GM19328 (cell line): ENCODE measurements around the gene TSN.

Experiments
- ATAC-seq: cut with Tn5 transposase; IDR thresholded peaks from one replicate; pipeline ENCODE4 v1.9.1; 2021; ENCODE audit warnings: mild to moderate bottlenecking, moderate library complexity; ENCODE audit not compliant: unreplicated experiment

TSN gene

DNA sequence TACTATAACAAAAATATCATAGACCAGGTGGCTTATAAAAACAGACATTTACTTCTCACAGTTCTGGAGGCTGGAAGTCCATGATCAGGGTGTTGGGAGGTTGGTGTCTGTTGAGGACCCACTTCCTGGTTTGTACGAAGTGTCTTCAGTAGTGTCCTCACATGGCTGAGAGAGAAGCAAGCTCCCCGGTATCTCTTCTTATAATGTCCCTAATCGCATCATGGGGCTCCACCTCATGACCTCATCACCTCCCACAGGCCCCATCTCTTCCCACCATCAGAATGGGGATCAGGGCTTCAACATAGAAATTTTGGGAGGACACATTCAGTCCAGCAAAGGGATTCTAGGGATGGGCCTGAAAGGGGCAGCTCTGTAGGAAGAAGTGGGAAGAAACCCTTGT is 14.0 kb upstream of the TSN start:
- ATAC-seq: no peak

DNA sequence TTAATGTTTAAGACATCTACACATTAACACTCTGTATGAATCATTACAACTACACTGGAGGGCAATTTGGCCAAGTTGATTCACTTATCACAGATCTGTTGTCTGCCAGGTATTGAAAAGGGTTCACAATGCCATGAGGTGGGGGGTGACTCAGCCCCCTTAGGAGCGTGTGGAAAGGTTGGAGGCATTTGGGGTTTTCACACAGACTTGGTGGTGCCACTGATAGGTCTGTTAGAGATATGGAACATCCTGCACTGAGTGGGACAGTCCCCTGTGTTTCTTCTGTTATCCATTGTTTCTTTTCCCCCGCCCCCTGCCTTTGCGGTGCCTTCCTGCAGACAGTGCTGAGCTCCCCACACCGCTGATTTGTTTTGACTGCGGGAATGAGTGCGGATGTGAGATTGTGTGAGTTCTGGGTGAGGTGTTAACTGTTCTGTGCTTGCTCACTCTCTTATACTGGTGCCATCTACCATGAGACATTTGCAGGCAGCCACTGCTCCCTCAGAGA is 9.3 kb upstream of the TSN start:
- no peak for ATAC-seq

DNA sequence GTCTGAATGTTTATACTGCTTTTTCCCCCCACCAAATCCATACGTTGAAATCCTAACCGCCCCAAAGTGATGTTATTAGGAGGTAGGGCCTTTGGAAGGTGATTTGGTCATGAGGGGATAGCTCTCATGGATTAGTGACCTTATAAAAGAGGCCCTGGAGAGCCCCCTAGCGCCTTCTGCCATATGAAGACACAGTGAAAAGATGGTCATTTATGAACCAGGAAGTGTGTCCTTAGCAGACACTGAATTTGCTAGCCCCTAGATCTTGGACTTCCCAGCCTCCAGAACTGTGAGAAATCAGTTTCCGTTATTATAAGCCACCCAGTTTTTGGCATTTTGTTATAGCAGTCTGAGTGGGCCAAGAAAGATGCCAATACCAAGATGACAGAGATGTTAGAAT is 7.2 kb upstream of the TSN start:
- no peak for ATAC-seq

DNA sequence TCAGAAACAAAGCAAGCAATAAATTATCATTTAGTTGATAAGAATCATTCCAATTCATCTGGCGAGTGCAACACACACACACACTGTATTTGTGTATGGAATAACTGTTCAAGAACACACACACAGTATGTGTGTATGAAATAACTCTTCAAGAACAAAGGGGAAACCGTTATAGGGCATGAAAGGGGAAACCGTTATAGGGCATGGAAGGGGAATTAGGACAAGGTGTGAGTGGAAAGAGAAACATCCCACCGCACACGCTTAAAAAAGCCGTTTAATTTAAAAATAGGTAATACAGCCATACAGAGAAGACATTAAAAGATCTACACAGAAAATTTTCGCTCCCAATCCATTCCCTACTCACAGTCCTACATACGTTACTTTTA is 607 bp upstream of the TSN start:
- ATAC-seq: no peak

DNA sequence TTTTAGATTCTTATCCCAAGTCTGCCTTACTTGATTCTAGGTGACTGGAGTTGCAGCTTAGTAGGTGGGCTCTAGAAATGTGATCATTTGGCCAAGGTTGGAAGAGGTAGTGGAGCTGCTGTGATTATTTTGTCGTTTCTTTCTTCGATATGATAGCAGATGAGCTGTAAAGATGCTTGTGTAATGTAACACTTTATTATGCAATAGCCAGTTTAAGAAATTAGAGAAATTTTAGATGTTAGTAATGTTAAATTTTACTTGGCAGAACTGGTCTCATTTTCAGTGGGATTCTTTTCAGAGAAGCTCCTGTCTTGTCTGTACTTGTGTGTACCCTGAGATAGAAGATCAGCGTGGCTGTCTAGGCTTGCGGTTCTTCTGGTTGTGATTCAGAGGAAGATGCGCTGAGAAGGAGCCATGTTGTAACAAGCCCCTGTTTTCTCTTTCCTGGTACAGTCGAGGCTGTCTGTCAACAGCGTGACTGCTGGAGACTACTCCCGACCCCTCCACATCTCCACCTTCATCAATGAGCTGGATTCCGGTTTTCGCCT is 9.3 kb downstream of the TSN start:
- ATAC-seq: no peak

DNA sequence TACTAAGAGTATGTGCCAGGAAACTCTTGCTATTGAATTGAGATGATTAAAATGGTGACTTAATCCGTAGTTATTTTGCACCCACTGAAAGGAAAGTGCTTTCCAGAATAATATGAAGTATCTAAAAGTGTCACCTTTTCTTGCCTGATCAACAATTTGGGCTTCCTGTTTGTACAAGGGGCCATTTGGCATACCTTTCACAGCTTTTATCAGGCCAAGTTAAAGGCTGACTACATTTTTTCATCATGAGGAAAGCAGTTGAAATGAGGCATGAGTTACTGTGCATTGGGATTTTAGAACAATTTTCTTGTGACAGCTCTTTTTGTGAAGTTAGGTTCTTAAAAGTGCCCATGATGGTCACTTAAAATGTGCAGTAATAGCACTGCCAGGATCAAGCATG is 11.2 kb downstream of the TSN start:
- no peak for ATAC-seq

DNA sequence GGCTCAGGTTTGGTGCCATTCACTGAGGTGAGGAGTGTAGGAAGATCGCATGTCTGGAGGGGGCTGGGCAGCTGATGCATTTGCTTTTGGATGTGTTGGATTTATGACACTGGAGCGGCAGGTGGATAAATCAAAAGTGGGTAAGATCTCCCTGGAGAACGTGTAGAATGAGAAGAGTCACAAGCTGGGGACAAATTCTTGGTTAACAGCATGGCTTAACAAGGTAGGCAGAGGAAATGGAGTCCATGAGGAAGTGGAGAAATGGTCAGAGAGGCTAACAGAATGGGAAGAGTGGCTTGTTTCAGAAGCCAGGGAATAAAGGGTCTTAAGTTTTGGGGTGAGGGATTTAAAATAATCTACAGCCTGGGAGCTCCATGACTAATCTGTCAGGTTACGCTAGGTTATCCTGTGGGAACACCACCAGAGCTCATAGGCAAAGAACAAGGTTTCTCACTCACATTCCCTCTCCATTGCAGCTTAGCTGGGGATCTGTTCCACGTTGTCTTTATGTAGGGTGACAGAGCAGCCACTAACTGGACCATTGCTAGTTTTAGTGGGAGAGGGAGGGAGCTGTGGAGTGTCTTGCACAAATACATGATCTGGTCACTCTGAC is 12.8 kb downstream of the TSN start:
- ATAC-seq: no peak

DNA sequence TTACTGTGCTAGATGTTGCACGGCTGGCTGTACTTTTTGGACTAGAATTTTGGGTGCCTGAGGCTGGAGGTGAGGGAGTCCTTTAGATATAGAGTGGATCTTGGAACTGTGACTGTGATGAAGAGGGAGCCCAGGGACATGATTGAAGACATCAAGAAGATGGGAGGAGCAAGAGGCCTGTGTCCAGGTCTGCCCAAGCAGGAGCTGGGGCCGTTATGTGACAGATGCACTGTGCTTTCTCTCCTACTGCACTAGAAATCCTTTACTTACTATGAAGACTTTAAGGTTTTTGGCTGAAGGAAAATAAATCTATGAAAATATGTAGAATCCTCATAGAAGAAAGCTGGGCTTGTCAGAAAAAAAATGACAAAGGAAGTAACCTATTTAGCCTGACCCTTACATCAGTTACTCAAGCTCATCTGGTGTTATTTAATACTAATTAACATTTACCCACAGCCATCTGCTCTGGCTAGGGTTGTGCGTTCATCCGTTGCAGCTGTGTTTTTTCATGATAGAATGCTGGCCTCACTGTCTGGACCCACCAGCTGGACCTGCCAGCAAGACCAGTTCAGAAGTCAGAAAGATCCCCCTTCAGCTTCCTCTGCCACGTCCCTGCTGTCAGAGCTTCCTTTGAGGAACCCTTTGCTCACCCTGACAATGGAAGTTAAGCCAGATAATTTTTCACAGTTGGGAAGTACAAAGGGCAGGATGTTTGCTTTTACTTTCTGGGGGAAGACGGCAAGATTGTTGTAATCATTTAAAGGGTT is 16.7 kb downstream of the TSN start:
- no peak for ATAC-seq

DNA sequence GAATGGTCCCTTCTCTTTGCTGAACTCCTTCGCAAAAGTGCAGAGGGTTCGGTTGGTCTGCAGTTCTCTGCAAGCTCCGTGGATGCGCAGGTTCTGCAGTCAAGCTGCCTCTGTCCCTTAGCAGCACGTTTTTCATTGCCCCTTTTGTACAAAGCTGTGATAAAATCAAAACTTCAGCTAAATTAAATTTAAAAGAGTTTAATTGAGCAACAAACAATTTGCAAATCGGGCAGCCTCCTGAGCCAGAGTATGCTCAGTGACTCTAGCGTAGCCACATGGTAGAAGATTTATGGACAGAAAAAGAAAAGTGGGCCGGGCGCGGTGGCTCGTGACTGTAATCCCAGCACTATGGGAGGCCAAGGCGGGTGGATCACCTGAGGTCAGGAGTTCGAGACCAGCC is 18.8 kb downstream of the TSN start:
- no peak for ATAC-seq

DNA sequence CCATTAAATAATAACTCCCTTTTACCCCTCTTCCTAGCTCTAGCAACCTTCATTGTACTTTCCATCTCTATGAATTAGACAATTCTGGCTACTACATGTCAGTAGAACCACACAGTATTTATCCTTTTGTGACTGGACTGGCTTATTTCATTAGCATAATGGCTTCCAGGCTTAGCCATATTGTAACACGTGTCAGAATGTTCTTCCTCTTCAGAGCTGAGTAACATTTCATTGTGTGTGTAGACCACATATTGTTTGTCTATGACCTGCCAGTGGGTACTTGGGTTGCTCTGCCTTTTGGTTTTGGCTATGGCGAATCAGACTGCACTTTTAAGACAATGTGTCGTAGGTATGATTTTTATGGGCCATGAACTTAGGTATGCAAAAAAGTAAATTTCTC is 20.9 kb downstream of the TSN start:
- no peak for ATAC-seq

DNA sequence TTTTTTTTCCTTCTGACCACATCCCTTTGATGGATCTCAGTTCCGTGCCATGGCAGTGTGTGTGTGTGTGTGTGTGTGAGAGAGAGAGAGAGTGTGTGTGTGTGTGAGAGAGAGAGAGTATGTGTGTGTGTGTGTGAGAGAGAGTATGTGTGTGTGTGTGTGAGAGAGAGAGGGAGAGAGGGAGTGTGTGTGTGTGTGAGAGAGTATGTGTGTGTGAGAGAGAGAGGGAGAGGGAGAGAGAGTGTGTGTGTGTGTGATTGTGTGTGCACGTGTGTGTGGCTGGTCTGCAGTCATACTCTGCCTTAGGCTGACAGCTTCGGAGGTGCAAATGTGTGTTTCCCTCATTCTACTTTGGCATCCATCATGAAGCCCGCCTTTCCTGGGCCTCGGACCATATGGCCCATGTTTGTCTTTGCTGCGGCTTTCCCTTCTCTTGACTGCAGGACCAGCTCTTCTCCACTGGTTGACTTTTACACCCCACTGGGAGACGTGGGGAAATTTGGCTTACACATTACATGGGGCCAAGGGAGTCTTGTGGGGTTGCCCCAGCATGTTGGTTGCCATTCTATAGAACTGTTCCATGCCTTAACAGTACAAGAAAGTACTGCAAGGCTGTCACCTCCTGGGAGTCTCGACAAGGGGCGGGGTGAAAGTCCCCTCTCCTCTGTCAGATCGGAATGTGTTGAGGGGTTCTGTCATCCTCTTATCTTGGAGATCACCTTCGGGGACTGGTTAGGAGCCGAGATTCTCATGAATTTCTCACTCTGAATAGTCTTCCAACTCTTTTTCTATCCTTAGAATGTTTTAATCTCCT is 21.6 kb downstream of the TSN start:
- no peak for ATAC-seq

DNA sequence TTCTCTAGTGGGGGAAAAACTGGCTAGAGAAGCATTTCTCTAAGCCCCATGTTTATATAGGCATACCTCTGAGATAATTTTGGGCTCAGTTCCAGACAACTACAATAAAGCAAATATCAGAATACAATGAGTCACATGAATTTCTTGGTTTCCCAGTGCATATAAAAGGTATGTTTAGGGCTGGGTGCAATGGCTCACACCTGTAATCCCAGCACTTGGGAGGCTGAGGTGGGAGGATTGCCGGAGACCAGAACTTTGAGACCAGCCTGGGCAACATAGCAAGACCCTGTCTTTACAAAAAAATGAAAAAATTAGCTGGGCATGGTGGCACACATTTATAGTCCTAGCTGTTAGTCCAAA is 22.2 kb downstream of the TSN start:
- ATAC-seq: no peak

DNA sequence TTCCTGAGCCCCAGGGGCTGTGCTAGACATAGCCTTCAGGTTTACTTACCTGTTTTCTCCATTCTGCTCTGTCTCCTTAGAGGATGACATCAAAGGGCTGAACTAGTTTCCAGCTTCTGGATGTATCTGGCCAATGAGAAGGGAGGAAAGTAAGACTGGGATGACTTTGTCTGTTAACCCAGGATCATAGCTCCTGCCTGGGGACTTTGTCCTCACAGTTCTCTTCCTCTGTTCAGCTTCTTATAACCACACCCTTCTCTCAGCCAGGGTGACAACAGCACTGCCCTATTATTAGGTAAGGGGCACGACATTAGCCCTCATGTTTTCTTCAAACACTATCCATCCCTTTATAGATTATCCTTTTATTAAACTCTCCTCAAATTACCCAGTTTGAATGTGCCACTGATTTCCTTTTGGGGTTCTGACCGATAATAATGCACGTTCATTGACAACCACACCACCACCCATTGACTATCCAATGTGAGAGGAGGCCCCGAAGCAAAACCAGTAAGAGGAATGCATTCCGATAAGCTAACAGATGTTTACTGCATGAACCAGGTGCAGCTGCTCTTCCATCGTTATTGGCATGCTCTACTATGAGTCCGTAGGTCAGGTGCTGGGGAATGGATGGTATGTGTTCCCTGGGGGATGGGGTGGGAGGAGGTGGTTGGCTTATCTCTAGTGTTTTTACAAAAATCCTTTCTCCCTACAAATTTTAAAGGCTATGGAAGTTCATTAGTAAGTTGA is 23.5 kb downstream of the TSN start:
- no peak for ATAC-seq

DNA sequence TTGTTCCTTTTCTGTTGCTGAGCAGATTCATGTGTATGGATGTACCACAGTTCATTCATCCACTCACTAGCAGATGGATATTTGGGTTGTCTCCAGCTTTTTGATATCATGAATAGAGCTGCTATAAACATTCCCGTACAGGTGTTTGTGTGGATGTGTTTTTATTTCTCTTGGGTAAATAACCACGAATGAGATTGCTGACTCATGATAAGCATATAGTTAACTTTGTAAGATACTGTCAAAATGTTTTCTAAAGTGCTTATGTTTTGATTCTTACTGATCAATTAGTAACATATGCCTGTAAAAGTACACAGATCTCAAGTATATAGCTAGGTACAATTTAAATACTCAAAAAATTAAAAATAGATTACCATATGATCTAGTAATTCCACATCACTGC is 27.7 kb downstream of the TSN start:
- ATAC-seq: no peak

DNA sequence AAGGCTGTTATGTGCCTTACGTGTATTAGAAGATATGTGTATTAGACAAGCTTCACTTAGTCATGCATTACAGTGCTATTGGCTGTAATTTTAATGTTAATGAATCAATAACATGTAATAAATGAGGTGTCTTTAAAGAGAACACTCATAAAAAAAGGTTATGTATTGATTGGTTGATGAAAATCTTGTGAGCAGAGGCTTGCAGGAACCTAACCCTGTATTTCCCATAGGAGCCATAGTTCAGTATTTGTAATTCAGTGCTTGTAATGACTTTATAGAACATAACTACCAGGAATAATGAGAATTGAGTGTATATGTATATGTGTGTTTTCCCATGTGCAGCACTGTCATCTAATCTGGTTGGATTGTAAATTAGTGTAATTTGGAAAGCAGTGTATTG is 33.2 kb downstream of the TSN start:
- ATAC-seq: no peak

DNA sequence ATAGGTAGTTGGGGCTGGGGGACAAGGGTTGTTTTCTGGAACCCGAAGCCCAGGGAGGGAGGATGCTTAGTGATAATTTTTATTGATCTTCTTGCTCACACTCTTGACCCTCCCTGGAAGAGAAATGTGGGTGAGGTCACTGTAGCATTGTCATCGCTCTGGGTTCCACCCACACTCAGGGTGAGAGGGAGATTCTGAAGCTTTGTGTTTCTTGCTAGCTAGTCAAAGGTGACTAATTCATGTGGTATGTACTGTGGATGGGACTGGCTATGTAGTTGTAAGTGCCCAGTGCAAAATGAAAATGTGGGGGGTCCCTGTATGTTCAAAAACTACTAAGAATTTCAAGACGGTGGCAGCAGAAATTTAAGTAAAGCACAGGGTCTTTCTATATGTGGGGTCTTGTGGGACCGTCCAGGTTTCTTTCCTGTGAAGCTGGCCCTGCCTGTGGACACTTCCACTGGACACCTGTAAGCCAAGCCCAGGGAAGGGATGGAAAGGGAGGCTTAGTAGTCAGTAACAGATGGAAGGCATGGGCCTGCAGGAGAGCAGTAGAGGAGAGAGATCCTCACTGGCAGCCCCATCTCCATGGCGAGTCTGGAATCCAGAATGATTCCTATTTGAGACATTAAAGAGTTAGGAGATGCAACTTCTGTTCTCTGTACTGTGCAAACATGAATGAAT is 35.0 kb downstream of the TSN start:
- no peak for ATAC-seq

DNA sequence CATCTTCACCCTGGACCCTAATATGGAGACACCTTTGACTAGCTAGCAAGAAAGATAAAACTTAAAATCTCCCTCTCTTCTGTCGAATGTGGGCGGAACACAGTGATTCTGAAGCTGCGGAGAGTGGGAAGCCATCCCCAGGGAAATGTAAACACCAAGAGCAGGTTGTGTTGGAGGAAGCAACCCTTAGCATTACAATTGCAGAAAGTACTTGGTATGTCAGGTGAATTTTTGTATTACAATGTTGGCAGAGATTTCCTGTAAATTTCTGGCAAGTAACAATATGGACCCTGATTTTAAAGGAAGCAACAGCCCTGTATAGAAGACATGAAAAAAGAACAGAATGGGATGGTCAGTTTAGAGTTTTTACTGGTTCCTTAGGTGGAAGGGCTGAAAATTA is 35.8 kb downstream of the TSN start:
- no peak for ATAC-seq

DNA sequence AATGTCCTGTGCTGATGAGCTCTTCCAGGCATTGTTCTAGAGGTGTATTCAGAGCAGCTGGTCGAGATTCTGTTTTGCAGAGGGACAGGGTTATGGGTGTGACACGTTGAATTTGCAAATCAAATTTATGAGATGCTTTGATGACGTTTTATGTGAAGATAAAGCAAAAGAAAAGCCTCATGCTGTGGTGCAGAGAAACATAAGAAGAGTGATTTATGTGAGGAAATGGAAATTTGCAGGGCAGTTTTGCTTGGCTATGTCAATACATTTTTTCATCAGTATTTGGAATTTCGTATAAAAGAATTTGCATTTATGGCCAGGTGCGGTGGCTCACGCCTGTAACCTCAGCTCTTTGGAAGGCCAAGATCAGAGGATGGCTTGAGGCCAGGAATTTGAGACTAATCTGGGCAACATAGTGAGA is 36.4 kb downstream of the TSN start:
- no peak for ATAC-seq

DNA sequence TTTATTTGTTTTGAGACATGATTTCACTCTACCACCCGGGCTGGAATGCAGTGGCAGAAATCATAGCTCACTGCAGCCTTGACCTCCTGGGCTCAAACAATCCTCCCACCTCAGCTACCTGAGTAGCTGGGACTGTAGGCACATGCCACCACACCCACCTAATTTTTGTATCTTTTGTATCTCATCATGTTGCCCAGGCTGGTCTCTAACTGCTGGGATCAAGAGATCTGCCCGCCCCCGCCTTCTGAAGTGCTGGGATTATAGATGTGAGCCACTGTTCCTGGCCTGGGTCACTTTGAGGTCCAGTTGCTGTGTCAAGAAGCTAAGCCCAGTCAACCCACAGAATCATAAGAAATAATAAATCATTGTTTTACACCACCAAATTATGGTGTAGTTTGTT is 38.4 kb downstream of the TSN start:
- ATAC-seq: no peak

DNA sequence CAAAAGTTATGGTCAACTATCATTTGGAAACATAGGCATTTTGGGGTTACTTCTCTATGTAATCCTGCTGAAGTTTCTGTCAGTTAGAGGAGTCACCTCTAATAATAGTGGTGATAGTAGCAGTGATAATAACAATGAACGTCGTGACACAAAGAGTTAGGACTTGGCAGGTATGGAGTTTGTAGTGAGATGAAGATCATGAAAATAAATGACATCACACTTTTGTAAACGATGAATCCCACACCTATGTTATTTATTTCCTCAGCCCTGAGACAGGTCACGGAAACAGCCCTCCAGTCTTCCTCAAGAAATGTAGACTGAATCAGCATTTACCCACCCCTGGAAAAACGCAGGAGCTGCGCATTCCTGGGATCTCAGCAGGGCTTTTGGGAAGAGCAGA is 38.8 kb downstream of the TSN start:
- ATAC-seq: no peak
